Nephron (organoid): ENCODE measurements around the gene UBE4A.

Experiments
- H3K27ac Mint-ChIP-seq, 3 experiments: 2 replicates each; pipeline ENCODE4 v1.8.0; 2020; ENCODE audit warnings: mixed read lengths in 3 of 3, mild to moderate bottlenecking in 2 of 3, moderate library complexity in 1 of 3
- H3K27me3 Mint-ChIP-seq: 2 replicates; pipeline ENCODE4 v1.8.0; 2021; ENCODE audit warnings: low read depth, mild to moderate bottlenecking, moderate library complexity, mixed read lengths
- H3K36me3 Mint-ChIP-seq: 2 replicates; pipeline ENCODE4 v1.8.0; 2020; ENCODE audit warnings: low read depth, mixed read lengths
- H3K4me1 Mint-ChIP-seq: 2 replicates; pipeline ENCODE4 v1.8.0; 2020; ENCODE audit warnings: mixed read lengths
- H3K4me3 Mint-ChIP-seq, 3 experiments: 2 replicates each; pipeline ENCODE4 v1.8.0; 2020; ENCODE audit warnings: mild to moderate bottlenecking in 3 of 3, mixed read lengths in 3 of 3, moderate library complexity in 2 of 3
- H3K9me3 Mint-ChIP-seq: 2 replicates; pipeline ENCODE4 v1.8.0; 2020; ENCODE audit warnings: mixed read lengths
- CTCF ChIP-seq, 3 experiments: fragments of 200-600 bp; sonication (generic); IDR thresholded peaks; one replicate each; pipeline ENCODE4 v1.5.0; 2021; ENCODE audit warnings: antibody characterized with exemption in 3 of 3; ENCODE audit not compliant: unreplicated experiment in 3 of 3

The UBE4A gene

GRCh38 chr11:118339281-118339961, 20.0 kb upstream of the UBE4A start:
- Mint-ChIP-seq H3K27ac (no peak overlapping the region), H3K36me3 (no peaks in the 10 kb centered on the region), H3K4me1 (no peaks in the 10 kb centered on the region), H3K9me3 (no peaks in the 10 kb centered on the region), H3K27me3 (peaks cover 21% of the 10 kb centered on the region), H3K4me3 (no peak overlapping the region)
- TF ChIP-seq CTCF (IDR thresholded peaks at IDR 0.05; ENCODE audit: unreplicated experiment in 3 of 3), result no peak

GRCh38 chr11:118340449-118340848, 19.0 kb upstream of the UBE4A start:
- no peaks in the 10 kb centered on the region for H3K36me3 Mint-ChIP-seq

DNA sequence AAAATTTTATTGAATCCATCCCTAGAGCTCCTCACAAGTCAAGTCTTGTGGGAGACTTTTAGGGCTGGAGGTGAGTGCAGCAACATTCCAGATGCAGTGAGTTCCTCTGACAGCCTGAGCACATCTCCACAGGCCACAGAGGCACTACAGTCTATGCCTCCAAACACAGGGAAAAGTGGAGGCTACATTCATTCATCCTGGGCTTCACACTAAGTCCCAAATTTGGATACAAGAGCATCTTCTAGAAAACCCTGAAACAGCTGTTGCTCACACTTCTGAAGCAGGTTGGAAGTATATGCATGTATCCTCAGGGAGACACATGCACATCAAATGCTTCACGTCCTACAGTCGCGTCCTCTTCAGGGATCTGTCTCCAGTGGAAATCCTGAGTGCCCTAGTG, 18.1 kb upstream of the UBE4A start:
- Mint-ChIP-seq H3K9me3 (peaks cover 3% of the 10 kb centered on the region), H3K4me1 (no peaks in the 10 kb centered on the region), H3K27ac (no peak overlapping the region), H3K36me3 (no peaks in the 10 kb centered on the region), H3K27me3 (peaks cover 39% of the 10 kb centered on the region), H3K4me3 (no peak overlapping the region)
- TF ChIP-seq CTCF (IDR thresholded peaks at IDR 0.05; ENCODE audit: unreplicated experiment in 3 of 3), result no peak

More at GRCh38 chr11:118340449-118340848, 19.0 kb upstream of the UBE4A start:
- peaks cover 3% of the 10 kb centered on the region for H3K9me3 Mint-ChIP-seq
- H3K4me3 Mint-ChIP-seq, result no peak overlapping the region
- peaks cover 31% of the 10 kb centered on the region for H3K27me3 Mint-ChIP-seq
- TF ChIP-seq CTCF (IDR thresholded peaks at IDR 0.05; ENCODE audit: unreplicated experiment in 3 of 3), result no peak
- H3K4me1 Mint-ChIP-seq, result no peaks in the 10 kb centered on the region
- no peak overlapping the region for H3K27ac Mint-ChIP-seq

DNA sequence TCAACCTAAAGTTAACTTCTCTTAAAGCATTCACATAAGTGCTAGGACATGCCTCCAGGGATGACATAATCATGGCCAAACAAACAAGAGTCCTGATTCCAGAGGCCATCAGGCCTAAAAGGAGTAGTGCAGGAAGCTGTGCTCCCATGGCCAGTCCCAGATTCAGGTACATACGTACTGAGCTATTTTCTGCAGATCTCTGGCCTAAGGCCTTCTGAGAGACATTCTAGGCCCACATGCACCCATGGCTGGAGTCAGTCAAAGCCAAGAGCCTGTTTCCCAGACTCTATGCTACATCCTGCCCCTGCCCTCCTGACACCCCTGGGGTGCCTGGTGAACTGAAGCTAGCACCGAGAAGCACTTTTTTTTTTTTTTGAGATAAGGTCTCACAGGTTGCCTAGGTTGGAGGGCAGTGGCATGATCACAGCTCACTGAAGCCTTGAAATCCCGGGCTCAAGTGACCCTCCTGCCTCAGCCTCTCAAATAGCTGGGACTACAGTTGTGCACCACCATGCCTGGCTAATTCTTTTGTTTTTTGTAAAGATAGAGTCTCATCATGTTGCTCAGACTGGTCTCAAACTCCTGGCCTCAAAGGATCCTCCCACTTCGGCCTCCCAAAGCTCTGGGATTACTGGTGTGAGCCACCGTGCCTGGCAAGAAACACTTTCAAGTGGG, 17.4 kb upstream of the UBE4A start:
- H3K27ac Mint-ChIP-seq, result no peak overlapping the region
- H3K27me3 Mint-ChIP-seq, result peaks cover 41% of the 10 kb centered on the region
- H3K9me3 Mint-ChIP-seq, result peaks cover 3% of the 10 kb centered on the region
- H3K4me3 Mint-ChIP-seq, result no peak overlapping the region
- no peaks in the 10 kb centered on the region for H3K4me1 Mint-ChIP-seq
- no peak for TF ChIP-seq CTCF (IDR thresholded peaks at IDR 0.05; ENCODE audit: unreplicated experiment in 3 of 3)
- no peaks in the 10 kb centered on the region for H3K36me3 Mint-ChIP-seq

DNA sequence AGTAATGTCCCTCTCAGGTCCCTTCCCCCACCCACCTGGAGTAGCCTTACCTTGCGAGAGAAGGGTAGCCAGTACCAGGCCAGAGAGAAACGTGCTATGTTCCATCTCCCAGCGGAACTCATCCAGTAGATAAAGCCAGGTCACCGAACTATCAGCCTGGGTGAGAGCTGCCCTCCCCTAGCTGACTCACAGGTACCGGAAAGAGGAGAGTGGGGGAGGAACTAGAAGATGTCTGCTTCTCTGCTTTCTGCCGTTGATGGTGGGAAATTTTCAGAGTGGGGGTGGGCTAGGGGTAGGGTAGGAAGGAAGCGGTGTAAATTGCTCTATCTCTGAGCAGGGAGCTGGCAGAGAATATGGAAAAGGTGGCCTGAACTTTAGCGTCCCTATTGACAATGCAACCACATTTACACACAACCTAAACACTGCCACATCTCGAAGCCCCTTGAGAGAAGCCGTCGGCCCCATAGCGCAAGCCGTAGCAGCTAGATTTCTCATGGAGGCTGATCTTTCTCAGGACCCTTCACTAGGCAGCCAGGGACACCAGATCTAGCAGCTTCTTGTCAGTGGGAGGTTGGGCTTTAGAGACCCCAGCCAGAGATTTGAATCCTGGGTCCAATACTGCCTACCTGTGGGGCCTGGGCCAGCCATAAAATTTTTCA, 16.8 kb upstream of the UBE4A start, which contains the start of gene CD3D:
CD3D (minus strand) TSS at position 203 of the 659 bp plus-strand sequence; CDS start at position 105, 98 bp downstream.
- H3K9me3 Mint-ChIP-seq, result peaks cover 3% of the 10 kb centered on the region
- no peak for TF ChIP-seq CTCF (IDR thresholded peaks at IDR 0.05; ENCODE audit: unreplicated experiment in 3 of 3)
- H3K4me1 Mint-ChIP-seq, result no peaks in the 10 kb centered on the region
- no peak within 1 kb of the TSS for H3K4me3 Mint-ChIP-seq
- H3K27ac Mint-ChIP-seq, result no peak within 1 kb of the TSS
- H3K36me3 Mint-ChIP-seq, result no peaks in the 10 kb centered on the region
- peaks cover 46% of the 10 kb centered on the region for H3K27me3 Mint-ChIP-seq
